ENCODE data around the gene PLA2G3. TPM values are rescaled to one million over a fixed set of nuclear protein-coding genes. Genes with fewer than 3 reads are reported as not detected.

The PLA2G3 gene
- total and polyA plus RNA-seq, 2 experiments from 2014 or later: 18.0 to 34.5 TPM

GRCh38 chr22:31107178-31107893, 33.0 kb downstream of the PLA2G3 start, which contains the start of gene SELENOM:
Gene SELENOM, minus strand, starts transcription at chr22:31107568. Its CDS starts 63 bp downstream, at chr22:31107505.
- Histone ChIP-seq H3K27ac (ENCODE audit: low read depth) (peak within 1 kb of the TSS; percentile 68), H3K79me2 (replicated peaks; ENCODE audit: insufficient read depth) (no peaks in the 10 kb centered on the region), H2AFZ (peak within 1 kb of the TSS; percentile 90), H3K27me3 (ENCODE audit: insufficient read depth) (peaks cover 22% of the 10 kb centered on the region), H4K20me1 (replicated peaks; ENCODE audit: insufficient read depth) (peaks cover 6% of the 10 kb centered on the region; the same call in 1 of the 2 replicates), H3K4me2 (peak within 1 kb of the TSS; percentile 92), H3K9me2 (ENCODE audit: insufficient read depth) (no peaks in the 10 kb centered on the region), H3F3A (replicated peaks; ENCODE audit: low read depth) (peaks cover 13% of the 10 kb centered on the region; the same call in 1 of the 2 replicates), H3K4me3 (peak within 1 kb of the TSS; percentile 82), H3K36me3 (ENCODE audit: insufficient read depth) (no peaks in the 10 kb centered on the region), H3K4me1 (ENCODE audit: insufficient read depth) (peaks cover 25% of the 10 kb centered on the region)
- DNase-seq (ENCODE audit: low spot score) (peak; percentile 97), ATAC-seq (peak; percentile 78)
- Mint-ChIP-seq H3K36me3 (ENCODE audit: low read depth) (no peaks in the 10 kb centered on the region), H3K27ac (peak within 1 kb of the TSS; percentile 11; the same call in 1 of the 2 replicates), H3K4me1 (peaks cover 9% of the 10 kb centered on the region), H3K9me3 (no peaks in the 10 kb centered on the region; the same call in 2 of the 3 replicates), H3K27me3 (ENCODE audit: insufficient read depth, low read depth, poor library complexity) (peaks cover 39% of the 10 kb centered on the region), H3K4me3 (peak within 1 kb of the TSS; percentile 70)
- TF ChIP-seq ZNF331 (CRISPR knock-in tag; IDR thresholded peaks at IDR 0.05; ENCODE audit: low read depth) (no peak), EZH2 (IDR thresholded peaks at IDR 0.05; ENCODE audit: low read depth, unreplicated experiment) (no peak), CREB1 (CRISPR knock-in tag; IDR thresholded peaks at IDR 0.05; ENCODE audit: low read depth) (peak; percentile 82), REST (IDR thresholded peaks at IDR 0.05; ENCODE audit: unreplicated experiment) (no peak), JUNB (IDR thresholded peaks at IDR 0.05; ENCODE audit: unreplicated experiment) (no peak), POLR2AphosphoS5 (IDR thresholded peaks at IDR 0.05; ENCODE audit: low read depth) (peak; percentile 79), CTCF (conservative IDR thresholded peaks at IDR 0.05; ENCODE audit: low read depth in 2 of 2) (peak; percentile 84 to 88)

- Histone ChIP-seq H3K27ac (ENCODE audit: low read depth) (no peak overlapping the region), H3K4me2 (peak overlapping the region; percentile 92), H2AFZ (peak overlapping the region; percentile 90), H3K36me3 (ENCODE audit: insufficient read depth) (no peaks in the 10 kb centered on the region), H3K27me3 (ENCODE audit: insufficient read depth) (peaks cover 22% of the 10 kb centered on the region), H3K9me2 (ENCODE audit: insufficient read depth) (no peaks in the 10 kb centered on the region), H4K20me1 (replicated peaks; ENCODE audit: insufficient read depth) (peaks cover 6% of the 10 kb centered on the region; the same call in 1 of the 2 replicates), H3F3A (replicated peaks; ENCODE audit: low read depth) (peaks cover 13% of the 10 kb centered on the region; the same call in 1 of the 2 replicates), H3K4me3 (peak overlapping the region; percentile 82), H3K4me1 (ENCODE audit: insufficient read depth) (peaks cover 25% of the 10 kb centered on the region), H3K79me2 (replicated peaks; ENCODE audit: insufficient read depth) (no peaks in the 10 kb centered on the region)
- DNase-seq (ENCODE audit: low spot score) (peak; percentile 39), ATAC-seq (peak; percentile 2)
- H3K4me3 Mint-ChIP-seq: peak overlapping the region; percentile 70
- peaks cover 40% of the 10 kb centered on the region for H3K27me3 Mint-ChIP-seq (ENCODE audit: insufficient read depth, low read depth, poor library complexity)
- no peaks in the 10 kb centered on the region for H3K36me3 Mint-ChIP-seq (ENCODE audit: low read depth)
- H3K27ac Mint-ChIP-seq: no peak overlapping the region
- peaks cover 9% of the 10 kb centered on the region for H3K4me1 Mint-ChIP-seq
- H3K9me3 Mint-ChIP-seq: no peaks in the 10 kb centered on the region; the same call in 2 of the 3 replicates
- TF ChIP-seq JUNB (IDR thresholded peaks at IDR 0.05; ENCODE audit: unreplicated experiment) (no peak), REST (IDR thresholded peaks at IDR 0.05; ENCODE audit: unreplicated experiment) (no peak), CTCF (conservative IDR thresholded peaks at IDR 0.05; ENCODE audit: low read depth in 2 of 2) (no peak), STAT1 (IDR thresholded peaks at IDR 0.05; ENCODE audit: unreplicated experiment) (no peak)
Observed at GRCh38 chr22:31106731-31107177, 33.6 kb downstream of the PLA2G3 start.

All from GM23338 (cell line).